Limb (tissue), 2 donors: ENCODE measurements around the gene ZMYND11.
"Not testable (repeated sequence)": the region's sequence is repeated elsewhere in the genome, so short reads cannot be mapped to it uniquely, and the experiment has no call there.

ENCODE experiments used
- DNase-seq, 2 donors: peaks; one replicate each; pipeline ENCODE4 v3.0.0-alpha.2; 2016; ENCODE audit errors: extremely low spot score in 2 of 2

The ZMYND11 gene

GRCh38 chr10:132946-133898 is 2.0 kb upstream of the ZMYND11 start:
- no peak for DNase-seq

GRCh38 chr10:134247-135131 is 766 bp upstream of the ZMYND11 start:
- DNase-seq = peak in 1 of 2 donors; percentile 76

GRCh38 chr10:135601-136464 is 578 bp downstream of the ZMYND11 start:
- peak in 1 of 2 donors; percentile 83 for DNase-seq

GRCh38 chr10:136465-136762 is 1.2 kb downstream of the ZMYND11 start:
- no peak for DNase-seq

GRCh38 chr10:137031-137430 is 1.8 kb downstream of the ZMYND11 start:
- DNase-seq = no peak

GRCh38 chr10:137606-138005 is 2.4 kb downstream of the ZMYND11 start:
- no peak for DNase-seq

GRCh38 chr10:142371-142770 is 7.1 kb downstream of the ZMYND11 start:
- no peak for DNase-seq

GRCh38 chr10:152915-153314 is 17.7 kb downstream of the ZMYND11 start:
- DNase-seq = no peak

GRCh38 chr10:154348-154747 is 19.1 kb downstream of the ZMYND11 start:
- no peak for DNase-seq

GRCh38 chr10:167383-167782 is 32.1 kb downstream of the ZMYND11 start:
- DNase-seq = no peak

GRCh38 chr10:173741-174140 is 38.5 kb downstream of the ZMYND11 start:
- no peak for DNase-seq

- no peak for DNase-seq
Observed at GRCh38 chr10:176677-177076, 41.4 kb downstream of the ZMYND11 start.

- DNase-seq = peak in 1 of 2 donors; percentile 57
Observed at GRCh38 chr10:178208-178607, 43.0 kb downstream of the ZMYND11 start.

GRCh38 chr10:178723-179122 is 43.5 kb downstream of the ZMYND11 start:
- DNase-seq = no peak

GRCh38 chr10:182441-183201 is 47.4 kb downstream of the ZMYND11 start:
- no peak for DNase-seq

GRCh38 chr10:184174-184573 is 48.9 kb downstream of the ZMYND11 start:
- DNase-seq = no peak

GRCh38 chr10:184911-185310 is 49.7 kb downstream of the ZMYND11 start:
- DNase-seq = no peak

- DNase-seq = not testable (repeated sequence)
Observed at GRCh38 chr10:185571-185970, 50.3 kb downstream of the ZMYND11 start.

- no peak for DNase-seq
Observed at GRCh38 chr10:186911-187310, 51.7 kb downstream of the ZMYND11 start.

GRCh38 chr10:188546-188945 is 53.3 kb downstream of the ZMYND11 start:
- no peak for DNase-seq

GRCh38 chr10:190216-190615 is 55.0 kb downstream of the ZMYND11 start:
- DNase-seq = no peak
